K562 (cell line): Measurements from ENCODE around the gene ATXN1. TPM values are rescaled to one million over a fixed set of nuclear protein-coding genes. Genes with fewer than 3 reads are reported as not detected.

Experiments
- ATAC-seq: fragments of 200-7000 bp; cut with Tn5 transposase; 3 replicates; pipeline ENCODE4 v1.9.1; 2020; ENCODE audit warnings: moderate library complexity
- BruUV-seq: library from RNA; stranded (reverse); fragments of 400-500 nt; replicated peaks from 2 replicates; lab custom pipeline; 2021; lab: Mats Ljungman, UMichigan
- CTCF ChIA-PET: fragments of 300-600 bp; formaldehyde crosslinking; extraction: SDS; loops from one replicate; lab custom pipeline; 2021; ENCODE audit warnings: low intra/inter-chr PET ratio; lab: Yijun Ruan, JAX
- POLR2A ChIA-PET: fragments of 300-600, 350-650 bp; sonication (Branson Sonifier 250); formaldehyde crosslinking; extraction: SDS; loops from one replicate; lab custom pipeline; 2021; ENCODE audit warnings: antibody characterized with exemption, inconsistent platforms; lab: Yijun Ruan, JAX
- DNase-seq, 4 experiments: peaks; one replicate each; pipeline versions ENCODE4 v3.0.0 to v3.0.0-alpha.2; 2011 to 2018; ENCODE audit warnings: low spot score in 3 of 4, mixed read lengths in 3 of 4; ENCODE audit errors: extremely low read depth in 1 of 4
- FAIRE-seq: peaks from 2 replicates; lab custom pipeline; 2011; peaks lifted over from hg19 to GRCh38; lab: Jason Lieb, UNC
- H2AFZ ChIP-seq: 2 replicates; pipeline ENCODE4 v1.6.0; 2011; ENCODE audit warnings: low read depth, low read length, control low read depth, inconsistent platforms
- H3K27ac ChIP-seq: fragments of 200-600 bp; 3 replicates; pipeline ENCODE4 v1.8.0; 2011; ENCODE audit warnings: low read depth, mild to moderate bottlenecking, control low read depth, inconsistent platforms, low read length, moderate library complexity, mixed read lengths; ENCODE audit errors: extremely low read depth
- H3K27me3 ChIP-seq, 2 experiments: fragments of 300-600 bp in 1 of 2; 2 replicates in 1 of 2; 3 replicates in 1 of 2; pipeline versions ENCODE4 v1.6.0 to v1.8.0; 2011; ENCODE audit warnings: inconsistent platforms in 2 of 2, low read length in 2 of 2, mild to moderate bottlenecking in 1 of 2, mixed read lengths in 1 of 2, moderate library complexity in 1 of 2; ENCODE audit not compliant: control insufficient read depth in 2 of 2, insufficient read depth in 2 of 2
- H3K36me3 ChIP-seq: fragments of 300-600 bp; 3 replicates; pipeline ENCODE4 v1.8.0; 2011; ENCODE audit warnings: mild to moderate bottlenecking, low read length, inconsistent platforms; ENCODE audit not compliant: control insufficient read depth, insufficient read depth
- H3K4me1 ChIP-seq, 2 experiments: fragments of 200-600 bp in 1 of 2; replicated peaks in 1 of 2; 2 replicates in 1 of 2; 3 replicates in 1 of 2; pipeline versions ENCODE4 v1.5.1 to v1.8.0; 2011; ENCODE audit warnings: inconsistent platforms in 2 of 2, low read length in 2 of 2, mild to moderate bottlenecking in 1 of 2, mixed read lengths in 1 of 2, moderate library complexity in 1 of 2; ENCODE audit not compliant: control insufficient read depth in 2 of 2, insufficient read depth in 2 of 2
- H3K4me2 ChIP-seq: 2 replicates; pipeline ENCODE4 v1.6.1; 2011; ENCODE audit warnings: low read length, control low read depth, inconsistent platforms, mixed read lengths; ENCODE audit not compliant: insufficient read depth
- H3K4me3 ChIP-seq: fragments of 200-600 bp; sonication (generic), shearing (Covaris generic); 2 replicates; pipeline ENCODE4 v1.5.1; 2016; ENCODE audit warnings: control low read depth, inconsistent platforms
- H3K79me2 ChIP-seq: fragments of 200-600 bp; 3 replicates; pipeline ENCODE4 v1.8.0; 2011; ENCODE audit warnings: low read length, inconsistent platforms; ENCODE audit not compliant: control insufficient read depth, insufficient read depth
- H3K9ac ChIP-seq, 2 experiments: 2 replicates each; pipeline versions ENCODE4 v1.6.0 to v1.6.1; 2011; ENCODE audit warnings: low read depth in 2 of 2, low read length in 2 of 2, control low read depth in 1 of 2, inconsistent platforms in 1 of 2, mild to moderate bottlenecking in 1 of 2, mixed read lengths in 1 of 2; ENCODE audit not compliant: insufficient read depth in 1 of 2
- H3K9me1 ChIP-seq: one replicate; pipeline ENCODE4 v1.6.0; 2011; ENCODE audit warnings: inconsistent platforms, mild to moderate bottlenecking, low read length, moderate library complexity; ENCODE audit not compliant: control insufficient read depth, insufficient read depth
- H3K9me3 ChIP-seq: replicated peaks from 2 replicates; pipeline ENCODE4 v1.5.1; 2011; ENCODE audit warnings: low read depth, low read length, inconsistent platforms; ENCODE audit not compliant: control insufficient read depth, insufficient read depth
- H4K20me1 ChIP-seq: replicated peaks from 2 replicates; pipeline ENCODE4 v1.6.1; 2011; ENCODE audit warnings: low read length, inconsistent platforms, mixed read lengths; ENCODE audit not compliant: control insufficient read depth, insufficient read depth
- ARNT ChIP-seq, 2 experiments: fragments of 450-650 bp; IDR thresholded peaks; 2 replicates each; pipeline ENCODE4 v1.6.1; 2016; ENCODE audit warnings: mild to moderate bottlenecking in 1 of 2
- ASH1L ChIP-seq: fragments of 450-650 bp; IDR thresholded peaks from 2 replicates; pipeline ENCODE4 v1.6.1; 2018; ENCODE audit warnings: borderline replicate concordance, mild to moderate bottlenecking, low read depth; ENCODE audit not compliant: partially characterized antibody
- ETS2 ChIP-seq: IDR thresholded peaks from 2 replicates; pipeline ENCODE4 v1.6.1; 2016; ENCODE audit warnings: borderline replicate concordance, missing genetic modification characterization, mild to moderate bottlenecking, moderate library complexity, missing compliant biosample characterization; ENCODE audit not compliant: poor library complexity, severe bottlenecking
- FOXA3 ChIP-seq, 2 experiments: fragments of 450-650 bp in 1 of 2; sonication (generic) in 1 of 2; formaldehyde crosslinking; IDR thresholded peaks in 1 of 2; conservative IDR thresholded peaks in 1 of 2; 2 replicates each; pipeline versions ENCODE4 v1.4.0 to v1.8.0; 2020 to 2022; ENCODE audit warnings: mild to moderate bottlenecking in 2 of 2, missing genetic modification reagents in 1 of 2
- FOXP1 ChIP-seq: sonication (generic); formaldehyde crosslinking; IDR thresholded peaks from 2 replicates; pipeline ENCODE4 v1.8.0; 2022; ENCODE audit warnings: mild to moderate bottlenecking, missing genetic modification reagents
- SMC3 ChIP-seq: conservative IDR thresholded peaks from 2 replicates; pipeline ENCODE4 v1.6.1; 2011; ENCODE audit warnings: low read depth, low read length, improper control_type of control experiment; ENCODE audit not compliant: insufficient read depth
- WGBS: fragments of 100-300 bp; shearing (Covaris generic); methylation state at CpG from one replicate; pipeline ENCODE4 v1.1.6; 2016; ENCODE audit warnings: low coverage, mixed read lengths; ENCODE audit not compliant: insufficient coverage; ENCODE audit errors: missing lambda C conversion rate; 5-methylcytosine and 5-hydroxymethylcytosine counted together
- in situ Hi-C: fragments of 300-500 bp; cut with MboI; formaldehyde crosslinking; loops from 4 replicates; pipeline ENCODE4 v1.15.0; 2018; ENCODE audit warnings: inconsistent platforms, mixed read lengths
- intact Hi-C: fragments of 100-400 bp; cut with micrococcal nuclease; formaldehyde crosslinking; loops from 2 replicates; pipeline ENCODE4 v1.14.2; 2022
- polyA plus RNA-seq, 8 experiments: library from polyadenylated mRNA; depleted of rRNA in 4 of 8; stranded (reverse) in 5 of 8; unstranded in 3 of 8; fragments of >200 nt; fragmentation: Nextera tagmentation in 2 of 8; fragmentation: Illumina TruSeq in 1 of 8; extraction: Ambion mirVana in 2 of 8; extraction: Trizol in 1 of 8; gene quantifications; 2 replicates each; pipeline versions ENCODE4 v1.2.1 to v1.2.3, GENCODE V29; 2011 to 2014; ENCODE audit warnings: inconsistent platforms in 1 of 8, missing spikeins in 1 of 8
- total RNA-seq, 7 experiments: library from RNA; depleted of rRNA in 6 of 7; stranded (reverse); fragments of >200 nt in 6 of 7; fragmentation: Illumina TruSeq in 2 of 7; extraction: Trizol in 2 of 7; gene quantifications; 2 replicates each; pipeline versions ENCODE4 v1.2.1 to v1.2.3, GENCODE V29; 2011 to 2021; ENCODE audit warnings: low replicate concordance in 1 of 7
- TF ChIP-seq, protein P1 (sequence below), 3 experiments: IDR thresholded peaks in 2 of 3; conservative IDR thresholded peaks in 1 of 3; 2 replicates each; pipeline ENCODE4 v1.5.1; 2011 to 2012; ENCODE audit warnings: low read length in 3 of 3, mild to moderate bottlenecking in 3 of 3, control low read depth in 2 of 3, improper control_type of control experiment in 1 of 3, inconsistent platforms in 1 of 3, low read depth in 1 of 3, mixed read lengths in 1 of 3, moderate library complexity in 1 of 3; ENCODE audit not compliant: insufficient read depth in 2 of 3
- TF ChIP-seq, protein P2 (sequence below): fragments of 200-600 bp; sonication (generic); IDR thresholded peaks from one replicate; pipeline ENCODE4 v1.6.1; 2012; ENCODE audit warnings: mild to moderate bottlenecking, low read depth, low read length, inconsistent platforms

ATXN1 gene
- total and polyA plus RNA-seq, 9 of the 15 experiments (the other 6 are each of a cell fraction or from before 2014, with no cell fraction given) = under 0.01 to 1.2 (median 0.58) TPM

DNA sequence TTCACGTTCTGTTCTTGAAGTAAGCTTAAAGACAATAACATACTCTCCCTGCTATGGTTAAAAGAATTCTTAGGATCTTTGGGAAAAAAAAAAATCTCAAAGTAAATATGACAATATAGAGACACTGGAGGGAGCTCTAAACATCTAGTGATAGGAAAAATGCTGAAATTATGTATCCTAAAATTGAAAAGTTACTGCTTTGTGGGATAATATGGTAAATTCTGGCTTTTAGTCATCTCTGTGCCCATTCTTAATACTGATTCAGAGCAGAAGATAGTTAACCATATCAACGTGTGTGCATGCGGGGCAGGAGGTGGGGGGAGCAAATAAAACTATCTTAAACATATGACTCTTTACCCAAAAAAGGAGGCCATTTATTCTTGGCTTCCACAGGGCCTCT lies 357.4 kb downstream of the ATXN1 start:
- FAIRE-seq = no peak
- in situ Hi-C loops = loop anchor here (5.0 kb wide), 1 partner anchor 72 kb away; no protein-coding TSS in a partner anchor
- 0 out of 2 replicates have a peak, but pooled peaks have one; percentile 5 for TF ChIP-seq SMC3
- TF ChIP-seq ARNT (IDR thresholded peaks at IDR 0.05) = no peak
- no peak for TF ChIP-seq ETS2 (tag)
- no peak for TF ChIP-seq FOXP1 (CRISPR knock-in tag)
- TF ChIP-seq FOXA3 (CRISPR knock-in tag; conservative IDR thresholded peaks at IDR 0.05 in 1 of 2, IDR thresholded peaks at IDR 0.05 in 1 of 2) = peak in 1 of 2 experiments; percentile 10; a peak in 1 of 4 replicates
- TF ChIP-seq, protein P1, sequence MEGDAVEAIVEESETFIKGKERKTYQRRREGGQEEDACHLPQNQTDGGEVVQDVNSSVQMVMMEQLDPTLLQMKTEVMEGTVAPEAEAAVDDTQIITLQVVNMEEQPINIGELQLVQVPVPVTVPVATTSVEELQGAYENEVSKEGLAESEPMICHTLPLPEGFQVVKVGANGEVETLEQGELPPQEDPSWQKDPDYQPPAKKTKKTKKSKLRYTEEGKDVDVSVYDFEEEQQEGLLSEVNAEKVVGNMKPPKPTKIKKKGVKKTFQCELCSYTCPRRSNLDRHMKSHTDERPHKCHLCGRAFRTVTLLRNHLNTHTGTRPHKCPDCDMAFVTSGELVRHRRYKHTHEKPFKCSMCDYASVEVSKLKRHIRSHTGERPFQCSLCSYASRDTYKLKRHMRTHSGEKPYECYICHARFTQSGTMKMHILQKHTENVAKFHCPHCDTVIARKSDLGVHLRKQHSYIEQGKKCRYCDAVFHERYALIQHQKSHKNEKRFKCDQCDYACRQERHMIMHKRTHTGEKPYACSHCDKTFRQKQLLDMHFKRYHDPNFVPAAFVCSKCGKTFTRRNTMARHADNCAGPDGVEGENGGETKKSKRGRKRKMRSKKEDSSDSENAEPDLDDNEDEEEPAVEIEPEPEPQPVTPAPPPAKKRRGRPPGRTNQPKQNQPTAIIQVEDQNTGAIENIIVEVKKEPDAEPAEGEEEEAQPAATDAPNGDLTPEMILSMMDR (IDR thresholded peaks at IDR 0.05 in 2 of 3, conservative IDR thresholded peaks at IDR 0.05 in 1 of 3; ENCODE audit: insufficient read depth in 2 of 3, low read depth in 1 of 3, low read length in 3 of 3) = peak in 1 of 3 experiments; percentile 42; a peak in 2 of 6 replicates
- TF ChIP-seq ASH1L = no peak
- TF ChIP-seq, protein P2, sequence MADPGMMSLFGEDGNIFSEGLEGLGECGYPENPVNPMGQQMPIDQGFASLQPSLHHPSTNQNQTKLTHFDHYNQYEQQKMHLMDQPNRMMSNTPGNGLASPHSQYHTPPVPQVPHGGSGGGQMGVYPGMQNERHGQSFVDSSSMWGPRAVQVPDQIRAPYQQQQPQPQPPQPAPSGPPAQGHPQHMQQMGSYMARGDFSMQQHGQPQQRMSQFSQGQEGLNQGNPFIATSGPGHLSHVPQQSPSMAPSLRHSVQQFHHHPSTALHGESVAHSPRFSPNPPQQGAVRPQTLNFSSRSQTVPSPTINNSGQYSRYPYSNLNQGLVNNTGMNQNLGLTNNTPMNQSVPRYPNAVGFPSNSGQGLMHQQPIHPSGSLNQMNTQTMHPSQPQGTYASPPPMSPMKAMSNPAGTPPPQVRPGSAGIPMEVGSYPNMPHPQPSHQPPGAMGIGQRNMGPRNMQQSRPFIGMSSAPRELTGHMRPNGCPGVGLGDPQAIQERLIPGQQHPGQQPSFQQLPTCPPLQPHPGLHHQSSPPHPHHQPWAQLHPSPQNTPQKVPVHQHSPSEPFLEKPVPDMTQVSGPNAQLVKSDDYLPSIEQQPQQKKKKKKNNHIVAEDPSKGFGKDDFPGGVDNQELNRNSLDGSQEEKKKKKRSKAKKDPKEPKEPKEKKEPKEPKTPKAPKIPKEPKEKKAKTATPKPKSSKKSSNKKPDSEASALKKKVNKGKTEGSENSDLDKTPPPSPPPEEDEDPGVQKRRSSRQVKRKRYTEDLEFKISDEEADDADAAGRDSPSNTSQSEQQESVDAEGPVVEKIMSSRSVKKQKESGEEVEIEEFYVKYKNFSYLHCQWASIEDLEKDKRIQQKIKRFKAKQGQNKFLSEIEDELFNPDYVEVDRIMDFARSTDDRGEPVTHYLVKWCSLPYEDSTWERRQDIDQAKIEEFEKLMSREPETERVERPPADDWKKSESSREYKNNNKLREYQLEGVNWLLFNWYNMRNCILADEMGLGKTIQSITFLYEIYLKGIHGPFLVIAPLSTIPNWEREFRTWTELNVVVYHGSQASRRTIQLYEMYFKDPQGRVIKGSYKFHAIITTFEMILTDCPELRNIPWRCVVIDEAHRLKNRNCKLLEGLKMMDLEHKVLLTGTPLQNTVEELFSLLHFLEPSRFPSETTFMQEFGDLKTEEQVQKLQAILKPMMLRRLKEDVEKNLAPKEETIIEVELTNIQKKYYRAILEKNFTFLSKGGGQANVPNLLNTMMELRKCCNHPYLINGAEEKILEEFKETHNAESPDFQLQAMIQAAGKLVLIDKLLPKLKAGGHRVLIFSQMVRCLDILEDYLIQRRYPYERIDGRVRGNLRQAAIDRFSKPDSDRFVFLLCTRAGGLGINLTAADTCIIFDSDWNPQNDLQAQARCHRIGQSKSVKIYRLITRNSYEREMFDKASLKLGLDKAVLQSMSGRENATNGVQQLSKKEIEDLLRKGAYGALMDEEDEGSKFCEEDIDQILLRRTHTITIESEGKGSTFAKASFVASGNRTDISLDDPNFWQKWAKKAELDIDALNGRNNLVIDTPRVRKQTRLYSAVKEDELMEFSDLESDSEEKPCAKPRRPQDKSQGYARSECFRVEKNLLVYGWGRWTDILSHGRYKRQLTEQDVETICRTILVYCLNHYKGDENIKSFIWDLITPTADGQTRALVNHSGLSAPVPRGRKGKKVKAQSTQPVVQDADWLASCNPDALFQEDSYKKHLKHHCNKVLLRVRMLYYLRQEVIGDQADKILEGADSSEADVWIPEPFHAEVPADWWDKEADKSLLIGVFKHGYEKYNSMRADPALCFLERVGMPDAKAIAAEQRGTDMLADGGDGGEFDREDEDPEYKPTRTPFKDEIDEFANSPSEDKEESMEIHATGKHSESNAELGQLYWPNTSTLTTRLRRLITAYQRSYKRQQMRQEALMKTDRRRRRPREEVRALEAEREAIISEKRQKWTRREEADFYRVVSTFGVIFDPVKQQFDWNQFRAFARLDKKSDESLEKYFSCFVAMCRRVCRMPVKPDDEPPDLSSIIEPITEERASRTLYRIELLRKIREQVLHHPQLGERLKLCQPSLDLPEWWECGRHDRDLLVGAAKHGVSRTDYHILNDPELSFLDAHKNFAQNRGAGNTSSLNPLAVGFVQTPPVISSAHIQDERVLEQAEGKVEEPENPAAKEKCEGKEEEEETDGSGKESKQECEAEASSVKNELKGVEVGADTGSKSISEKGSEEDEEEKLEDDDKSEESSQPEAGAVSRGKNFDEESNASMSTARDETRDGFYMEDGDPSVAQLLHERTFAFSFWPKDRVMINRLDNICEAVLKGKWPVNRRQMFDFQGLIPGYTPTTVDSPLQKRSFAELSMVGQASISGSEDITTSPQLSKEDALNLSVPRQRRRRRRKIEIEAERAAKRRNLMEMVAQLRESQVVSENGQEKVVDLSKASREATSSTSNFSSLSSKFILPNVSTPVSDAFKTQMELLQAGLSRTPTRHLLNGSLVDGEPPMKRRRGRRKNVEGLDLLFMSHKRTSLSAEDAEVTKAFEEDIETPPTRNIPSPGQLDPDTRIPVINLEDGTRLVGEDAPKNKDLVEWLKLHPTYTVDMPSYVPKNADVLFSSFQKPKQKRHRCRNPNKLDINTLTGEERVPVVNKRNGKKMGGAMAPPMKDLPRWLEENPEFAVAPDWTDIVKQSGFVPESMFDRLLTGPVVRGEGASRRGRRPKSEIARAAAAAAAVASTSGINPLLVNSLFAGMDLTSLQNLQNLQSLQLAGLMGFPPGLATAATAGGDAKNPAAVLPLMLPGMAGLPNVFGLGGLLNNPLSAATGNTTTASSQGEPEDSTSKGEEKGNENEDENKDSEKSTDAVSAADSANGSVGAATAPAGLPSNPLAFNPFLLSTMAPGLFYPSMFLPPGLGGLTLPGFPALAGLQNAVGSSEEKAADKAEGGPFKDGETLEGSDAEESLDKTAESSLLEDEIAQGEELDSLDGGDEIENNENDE = no peak

More for the DNA sequence above, 357.4 kb downstream of the ATXN1 start:
- DNase-seq (no peak), ATAC-seq (no peak)
- peaks cover 22 to 40% of the 10 kb centered on the region in 2 experiments for H3K27me3 ChIP-seq
- H2AFZ ChIP-seq = no peak overlapping the region
- no peaks in the 10 kb centered on the region for H3K9me3 ChIP-seq
- no peaks in the 10 kb centered on the region for H3K9me1 ChIP-seq
- intact Hi-C loops = loop anchor here (10.0 kb wide), 1 partner anchor 361 kb away; the partner anchor contains the start of gene ATXN1
- no peaks in the 10 kb centered on the region for H3K79me2 ChIP-seq
- 3% methylated on average over 3 of the region's 3 CpGs for WGBS
- CTCF ChIA-PET = no interaction called here
- no peak overlapping the region for H3K4me2 ChIP-seq
- no peaks in the 10 kb centered on the region for H3K4me1 ChIP-seq
- no TSS peak for BruUV-seq
- no peaks in the 10 kb centered on the region for H4K20me1 ChIP-seq
- H3K36me3 ChIP-seq = no peaks in the 10 kb centered on the region
- no peak overlapping the region for H3K27ac ChIP-seq
- H3K4me3 ChIP-seq = no peak overlapping the region
- POLR2A ChIA-PET = interaction anchor here (0.8 to 1.3 kb wide), 3 partner anchors 9 to 29 kb away, joined by 3 to 5 read pairs (median 3); no protein-coding TSS in a partner anchor
- no peak overlapping the region for H3K9ac ChIP-seq
